Adrenal gland (tissue), 12 donors: Measurements from ENCODE around the gene CYP4F12. TPM values are rescaled to one million over a fixed set of nuclear protein-coding genes. Genes with fewer than 3 reads are reported as not detected.

Experiments
- DNase-seq, 7 donors: peaks; one replicate each; pipeline ENCODE4 v3.0.0-alpha.2; 2019 to 2020
- H3K27ac ChIP-seq, 5 donors: fragments of 200-600 bp; sonication (generic) in 4 of 5; 1 replicate in 3 of 5; 2 replicates in 2 of 5; pipeline versions ENCODE4 v1.5.1 to v1.8.0; 2016 to 2020; ENCODE audit warnings: mild to moderate bottlenecking in 1 of 5
- H3K27me3 ChIP-seq: fragments of 200-600 bp; 2 replicates; pipeline ENCODE4 v1.8.0; 2021
- H3K36me3 ChIP-seq, 2 donors: fragments of 200-600 bp; replicated peaks in 1 of 2; 1 replicate in 1 of 2; 2 replicates in 1 of 2; pipeline versions ENCODE4 v1.5.1 to v1.8.0; 2018 to 2022
- H3K4me1 ChIP-seq, 2 donors: fragments of 200-600 bp; replicated peaks in 1 of 2; 1 replicate in 1 of 2; 2 replicates in 1 of 2; pipeline versions ENCODE4 v1.5.1 to v1.8.0; 2018 to 2021
- H3K4me3 ChIP-seq, 4 donors: fragments of 200-600 bp; sonication (generic) in 3 of 4; one replicate each; pipeline ENCODE4 v1.5.1; 2016 to 2018
- H3K9me3 ChIP-seq, 3 donors: fragments of 200-600 bp; sonication (generic) in 1 of 3; replicated peaks in 1 of 3; 1 replicate in 2 of 3; 2 replicates in 1 of 3; pipeline versions ENCODE4 v1.5.1 to v1.8.0; 2016 to 2021
- CTCF ChIP-seq, 6 experiments: fragments of 450-650 bp in 4 of 6; fragments of 200-600 bp in 2 of 6; sonication (generic) in 1 of 6; IDR thresholded peaks; 1 replicate in 5 of 6; 2 replicates in 1 of 6; pipeline versions ENCODE4 v1.5.1 to v1.8.0; 2016 to 2021; ENCODE audit warnings: antibody characterized with exemption in 6 of 6, mild to moderate bottlenecking in 2 of 6, moderate library complexity in 1 of 6
- POLR2A ChIP-seq, 2 donors: fragments of 450-650 bp; IDR thresholded peaks; one replicate each; pipeline ENCODE4 v1.6.1; 2017; ENCODE audit warnings: antibody characterized with exemption in 2 of 2, mild to moderate bottlenecking in 2 of 2, moderate library complexity in 1 of 2
- WGBS, 4 donors: extraction: QIAGEN DNeasy Blood & Tissue Kit in 2 of 4; methylation state at CpG; one replicate each; pipeline versions ENCODE4 v1.1.5 to v1.1.7; 2013 to 2017; 5-methylcytosine and 5-hydroxymethylcytosine counted together
- intact Hi-C, 2 donors: fragments of 100-400 bp; cut with DNase I; formaldehyde crosslinking; loops; one replicate each; pipeline versions ENCODE4 v1.14.1 to v1.15.0; 2022 to 2023
- polyA plus RNA-seq, 3 donors: library from polyadenylated mRNA; stranded (reverse); fragments of 200-250 nt in 2 of 3; fragments of 350-450 nt in 1 of 3; fragmentation: Illumina TruSeq in 1 of 3; extraction: RNeasy Lipid Tissue Mini Kit (QIAGEN cat#74804) in 1 of 3; gene quantifications; one replicate each; pipeline ENCODE4 v1.2.3, GENCODE V29; 2013 to 2014
- total RNA-seq, 9 donors: library from RNA; depleted of rRNA in 4 of 9; stranded (reverse); fragments of >200 nt in 4 of 9; fragments of 120-200 nt in 1 of 9; fragmentation: NEBNext Ultra II Directional in 1 of 9; extraction: Animal tissue kit (Norgen Biotek cat#: 25700) in 1 of 9; gene quantifications; one replicate each; pipeline versions ENCODE4 v1.1.0 to v1.2.4, GENCODE V29; 2013 to 2023
- donor health status: healthy with polysubstance abuse.
- donor health status: Bipolar disorder and iron deficiency.
- donor health status: DM: yes; HTN: yes; CAD: no.
- donor health status: DM: no; HTN: no; CAD: no.
- donor health status: DM: no; HTN: no; CAD: no.
- donor health status: DM: yes; HTN: yes; CAD: no.

CYP4F12 gene
- total and polyA plus RNA-seq, 12 donors = 0.42 to 19.7 (median 2.7) TPM

- intact Hi-C loops = no loop called here
- H3K4me3 ChIP-seq = no peak overlapping the region
- 68 to 78% (median 70%) methylated on average over 2 of the region's 2 CpGs for WGBS, 4 donors
These were observed 37.7 kb upstream of the CYP4F12 start for GRCh38 chr19:15635016-15635805.

GRCh38 chr19:15636026-15636425 is 36.9 kb upstream of the CYP4F12 start:
- H3K4me3 ChIP-seq = no peak overlapping the region
- no peaks in the 10 kb centered on the region for H3K36me3 ChIP-seq
- TF ChIP-seq CTCF (IDR thresholded peaks at IDR 0.05) = no peak
- no peak for TF ChIP-seq POLR2A (IDR thresholded peaks at IDR 0.05)
- DNase-seq = no peak
- H3K9me3 ChIP-seq = no peaks in the 10 kb centered on the region
- intact Hi-C loops = no loop called here
- H3K27ac ChIP-seq = no peak overlapping the region
- WGBS, 4 donors = 85 to 88% (median 87%) methylated on average over 1 to 2 of the region's 2 CpGs
- no peaks in the 10 kb centered on the region for H3K4me1 ChIP-seq
- no peaks in the 10 kb centered on the region for H3K27me3 ChIP-seq

More at GRCh38 chr19:15635016-15635805, 37.7 kb upstream of the CYP4F12 start:
- no peak for DNase-seq
- Histone ChIP-seq H3K36me3 (no peaks in the 10 kb centered on the region), H3K4me1 (no peaks in the 10 kb centered on the region), H3K9me3 (no peaks in the 10 kb centered on the region), H3K27me3 (no peaks in the 10 kb centered on the region), H3K27ac (no peak overlapping the region)
- no peak for TF ChIP-seq POLR2A (IDR thresholded peaks at IDR 0.05)
- no peak for TF ChIP-seq CTCF (IDR thresholded peaks at IDR 0.05)

- intact Hi-C loops = no loop called here
- H3K9me3 ChIP-seq = no peaks in the 10 kb centered on the region
- no peaks in the 10 kb centered on the region for H3K36me3 ChIP-seq
These were observed 33.3 kb upstream of the CYP4F12 start for GRCh38 chr19:15639596-15639995.

More at GRCh38 chr19:15639596-15639995, 33.3 kb upstream of the CYP4F12 start:
- no peak overlapping the region for H3K27ac ChIP-seq
- no peak overlapping the region for H3K4me3 ChIP-seq
- TF ChIP-seq CTCF (IDR thresholded peaks at IDR 0.05) = no peak
- TF ChIP-seq POLR2A (IDR thresholded peaks at IDR 0.05) = no peak
- no peaks in the 10 kb centered on the region for H3K4me1 ChIP-seq
- no peak for DNase-seq
- no peaks in the 10 kb centered on the region for H3K27me3 ChIP-seq
